HepG2 (cell line): ENCODE measurements around the gene EBPL. TPM values are rescaled to one million over a fixed set of nuclear protein-coding genes. Genes with fewer than 3 reads are reported as not detected.

Experiments used
- CBX5 ChIP-seq: sonication (generic); formaldehyde crosslinking; IDR thresholded peaks from 2 replicates; pipeline ENCODE4 v1.4.0; 2020; ENCODE audit warnings: missing genetic modification reagents, borderline replicate concordance
- HNF4G ChIP-seq, 2 experiments: sonication (generic) in 1 of 2; formaldehyde crosslinking in 1 of 2; IDR thresholded peaks; 2 replicates each; pipeline versions ENCODE4 v1.4.0 to v1.6.1; 2011 to 2020; ENCODE audit warnings: borderline replicate concordance in 2 of 2, low read depth in 2 of 2, mild to moderate bottlenecking in 2 of 2, low read length in 1 of 2, missing genetic modification reagents in 1 of 2, moderate library complexity in 1 of 2
- PHF21A ChIP-seq: sonication (generic); formaldehyde crosslinking; IDR thresholded peaks from 2 replicates; pipeline ENCODE4 v1.5.0; 2020; ENCODE audit warnings: mild to moderate bottlenecking, missing genetic modification reagents
- SRSF4 ChIP-seq: fragments of 200-400 bp; formaldehyde crosslinking; IDR thresholded peaks from one replicate; pipeline ENCODE4 v1.6.1; 2018; ENCODE audit warnings: mild to moderate bottlenecking, low read depth, low read length, moderate library complexity; ENCODE audit not compliant: poor library complexity, severe bottlenecking
- ZMYM4 ChIP-seq: sonication (generic); formaldehyde crosslinking; IDR thresholded peaks from 2 replicates; pipeline ENCODE4 v1.8.1; 2023; ENCODE audit warnings: mild to moderate bottlenecking, missing genetic modification reagents
- ZNF350 ChIP-seq: sonication (generic); formaldehyde crosslinking; IDR thresholded peaks from 2 replicates; pipeline ENCODE4 v1.4.0; 2020; ENCODE audit warnings: mild to moderate bottlenecking, low read depth, missing genetic modification reagents, borderline replicate concordance
- ZNF747 ChIP-seq: sonication (generic); formaldehyde crosslinking; IDR thresholded peaks from 2 replicates; pipeline ENCODE4 v1.8.1; 2023; ENCODE audit warnings: missing genetic modification reagents, mild to moderate bottlenecking, borderline replicate concordance
- ZNF891 ChIP-seq: sonication (generic); formaldehyde crosslinking; IDR thresholded peaks from 2 replicates; pipeline ENCODE4 v1.5.0; 2020; ENCODE audit warnings: mild to moderate bottlenecking, missing genetic modification reagents
- ZSCAN9 ChIP-seq: IDR thresholded peaks from 2 replicates; pipeline ENCODE4 v1.6.1; 2016; ENCODE audit warnings: borderline replicate concordance
- polyA plus RNA-seq, 8 experiments: library from polyadenylated mRNA; depleted of rRNA in 3 of 8; stranded (reverse) in 7 of 8; unstranded in 1 of 8; fragments of >200 nt; fragmentation: Illumina TruSeq in 4 of 8; extraction: Trizol in 4 of 8; gene quantifications; 2 replicates each; pipeline versions ENCODE4 v1.2.1 to v1.2.3, GENCODE V29; 2011 to 2016; ENCODE audit warnings: low read depth in 4 of 8, missing spikeins in 1 of 8, mixed read lengths in 1 of 8; ENCODE audit not compliant: insufficient read depth in 1 of 8
- total RNA-seq, 5 experiments: library from RNA; depleted of rRNA; stranded (reverse); fragments of >200 nt; fragmentation: Illumina TruSeq; extraction: Trizol; gene quantifications; 2 replicates each; pipeline ENCODE4 v1.2.3, GENCODE V29; 2016; ENCODE audit warnings: low read depth in 1 of 5
- TF ChIP-seq, protein P1 (sequence below): sonication (generic); formaldehyde crosslinking; IDR thresholded peaks from 2 replicates; pipeline ENCODE4 v1.4.0; 2020; ENCODE audit warnings: missing genetic modification reagents
- TF ChIP-seq, protein P2 (sequence below): IDR thresholded peaks from 2 replicates; pipeline ENCODE4 v1.6.1; 2012; ENCODE audit warnings: low read depth, low read length, improper control_type of control experiment
- TF ChIP-seq, protein P3 (sequence below): sonication (generic); formaldehyde crosslinking; IDR thresholded peaks from 2 replicates; pipeline ENCODE4 v1.4.0; 2020; ENCODE audit warnings: missing genetic modification reagents
- TF ChIP-seq, protein P4 (sequence below): IDR thresholded peaks from 2 replicates; pipeline ENCODE4 v1.4.0; 2020; ENCODE audit warnings: mild to moderate bottlenecking, missing genetic modification reagents
- TF ChIP-seq, protein P5 (sequence below): sonication (generic); formaldehyde crosslinking; IDR thresholded peaks from 2 replicates; pipeline ENCODE4 v1.5.0; 2020; ENCODE audit warnings: missing genetic modification reagents, mild to moderate bottlenecking, borderline replicate concordance

Gene EBPL
- total and polyA plus RNA-seq, 2 of the 13 experiments (the other 11 are each of a cell fraction or from before 2014, with no cell fraction given), result 96.5 to 152 TPM

DNA sequence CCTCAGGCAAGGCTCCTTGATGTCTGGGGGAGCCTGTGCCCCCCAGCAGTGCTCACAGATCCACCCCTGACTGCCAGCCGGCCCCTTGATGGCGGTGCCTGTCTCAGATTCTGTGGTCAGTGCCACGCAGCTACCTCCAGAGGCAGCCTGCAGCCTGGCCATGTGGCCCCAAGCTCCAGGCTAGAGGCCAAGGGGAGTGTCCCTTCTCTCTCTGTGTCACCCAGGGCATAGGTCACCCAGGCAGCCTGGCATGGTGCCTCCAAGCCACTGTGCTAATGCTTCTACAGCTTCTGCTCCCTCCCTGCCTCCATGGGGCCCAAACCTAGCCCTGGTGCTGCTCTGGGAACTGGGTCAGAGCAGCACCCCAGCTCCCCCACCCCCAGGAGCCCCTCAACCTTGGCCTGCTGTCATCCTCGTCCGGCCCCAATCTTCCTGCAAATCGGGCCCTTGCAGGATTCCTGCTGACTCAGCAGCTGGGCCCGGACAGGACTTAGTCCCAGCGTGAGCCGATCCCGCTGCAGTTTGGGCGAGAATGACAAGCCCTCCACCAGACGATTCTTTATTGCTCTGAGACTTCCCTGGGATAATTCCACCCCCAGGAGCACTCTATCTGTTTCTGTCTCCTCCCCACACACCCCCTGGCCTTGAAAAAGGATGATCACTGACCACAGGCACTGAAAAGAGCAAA lies 65.8 kb downstream of the EBPL start (continued):
- TF ChIP-seq, protein P1, sequence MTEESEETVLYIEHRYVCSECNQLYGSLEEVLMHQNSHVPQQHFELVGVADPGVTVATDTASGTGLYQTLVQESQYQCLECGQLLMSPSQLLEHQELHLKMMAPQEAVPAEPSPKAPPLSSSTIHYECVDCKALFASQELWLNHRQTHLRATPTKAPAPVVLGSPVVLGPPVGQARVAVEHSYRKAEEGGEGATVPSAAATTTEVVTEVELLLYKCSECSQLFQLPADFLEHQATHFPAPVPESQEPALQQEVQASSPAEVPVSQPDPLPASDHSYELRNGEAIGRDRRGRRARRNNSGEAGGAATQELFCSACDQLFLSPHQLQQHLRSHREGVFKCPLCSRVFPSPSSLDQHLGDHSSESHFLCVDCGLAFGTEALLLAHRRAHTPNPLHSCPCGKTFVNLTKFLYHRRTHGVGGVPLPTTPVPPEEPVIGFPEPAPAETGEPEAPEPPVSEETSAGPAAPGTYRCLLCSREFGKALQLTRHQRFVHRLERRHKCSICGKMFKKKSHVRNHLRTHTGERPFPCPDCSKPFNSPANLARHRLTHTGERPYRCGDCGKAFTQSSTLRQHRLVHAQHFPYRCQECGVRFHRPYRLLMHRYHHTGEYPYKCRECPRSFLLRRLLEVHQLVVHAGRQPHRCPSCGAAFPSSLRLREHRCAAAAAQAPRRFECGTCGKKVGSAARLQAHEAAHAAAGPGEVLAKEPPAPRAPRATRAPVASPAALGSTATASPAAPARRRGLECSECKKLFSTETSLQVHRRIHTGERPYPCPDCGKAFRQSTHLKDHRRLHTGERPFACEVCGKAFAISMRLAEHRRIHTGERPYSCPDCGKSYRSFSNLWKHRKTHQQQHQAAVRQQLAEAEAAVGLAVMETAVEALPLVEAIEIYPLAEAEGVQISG (CRISPR knock-in tag), result peak; percentile 55; the same call in 1 of the 2 replicates
- TF ChIP-seq ZMYM4 (CRISPR knock-in tag), result peak; percentile 66
- peak; percentile 25; the same call in 1 of the 2 replicates for TF ChIP-seq HNF4G (IDR thresholded peaks at IDR 0.05; ENCODE audit: borderline replicate concordance, low read depth, low read length)
- peak; percentile 51; the same call in 1 of the 2 replicates for TF ChIP-seq HNF4G (CRISPR knock-in tag; IDR thresholded peaks at IDR 0.05; ENCODE audit: borderline replicate concordance, low read depth)
- TF ChIP-seq, protein P2, sequence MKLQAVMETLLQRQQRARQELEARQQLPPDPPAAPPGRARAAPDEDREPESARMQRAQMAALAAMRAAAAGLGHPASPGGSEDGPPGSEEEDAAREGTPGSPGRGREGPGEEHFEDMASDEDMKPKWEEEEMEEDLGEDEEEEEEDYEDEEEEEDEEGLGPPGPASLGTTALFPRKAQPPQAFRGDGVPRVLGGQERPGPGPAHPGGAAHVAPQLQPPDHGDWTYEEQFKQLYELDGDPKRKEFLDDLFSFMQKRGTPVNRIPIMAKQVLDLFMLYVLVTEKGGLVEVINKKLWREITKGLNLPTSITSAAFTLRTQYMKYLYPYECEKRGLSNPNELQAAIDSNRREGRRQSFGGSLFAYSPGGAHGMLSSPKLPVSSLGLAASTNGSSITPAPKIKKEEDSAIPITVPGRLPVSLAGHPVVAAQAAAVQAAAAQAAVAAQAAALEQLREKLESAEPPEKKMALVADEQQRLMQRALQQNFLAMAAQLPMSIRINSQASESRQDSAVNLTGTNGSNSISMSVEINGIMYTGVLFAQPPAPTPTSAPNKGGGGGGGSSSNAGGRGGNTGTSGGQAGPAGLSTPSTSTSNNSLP, result no peak
- TF ChIP-seq CBX5 (CRISPR knock-in tag), result no peak
- TF ChIP-seq SRSF4, result no peak
- 0 out of 2 replicates have a peak, but pooled peaks have one; percentile 22 for TF ChIP-seq ZSCAN9 (CRISPR knock-in tag)
- TF ChIP-seq, protein P3, sequence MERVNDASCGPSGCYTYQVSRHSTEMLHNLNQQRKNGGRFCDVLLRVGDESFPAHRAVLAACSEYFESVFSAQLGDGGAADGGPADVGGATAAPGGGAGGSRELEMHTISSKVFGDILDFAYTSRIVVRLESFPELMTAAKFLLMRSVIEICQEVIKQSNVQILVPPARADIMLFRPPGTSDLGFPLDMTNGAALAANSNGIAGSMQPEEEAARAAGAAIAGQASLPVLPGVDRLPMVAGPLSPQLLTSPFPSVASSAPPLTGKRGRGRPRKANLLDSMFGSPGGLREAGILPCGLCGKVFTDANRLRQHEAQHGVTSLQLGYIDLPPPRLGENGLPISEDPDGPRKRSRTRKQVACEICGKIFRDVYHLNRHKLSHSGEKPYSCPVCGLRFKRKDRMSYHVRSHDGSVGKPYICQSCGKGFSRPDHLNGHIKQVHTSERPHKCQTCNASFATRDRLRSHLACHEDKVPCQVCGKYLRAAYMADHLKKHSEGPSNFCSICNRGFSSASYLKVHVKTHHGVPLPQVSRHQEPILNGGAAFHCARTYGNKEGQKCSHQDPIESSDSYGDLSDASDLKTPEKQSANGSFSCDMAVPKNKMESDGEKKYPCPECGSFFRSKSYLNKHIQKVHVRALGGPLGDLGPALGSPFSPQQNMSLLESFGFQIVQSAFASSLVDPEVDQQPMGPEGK (CRISPR knock-in tag), result peak; percentile 31; the same call in 1 of the 2 replicates
- TF ChIP-seq, protein P4, sequence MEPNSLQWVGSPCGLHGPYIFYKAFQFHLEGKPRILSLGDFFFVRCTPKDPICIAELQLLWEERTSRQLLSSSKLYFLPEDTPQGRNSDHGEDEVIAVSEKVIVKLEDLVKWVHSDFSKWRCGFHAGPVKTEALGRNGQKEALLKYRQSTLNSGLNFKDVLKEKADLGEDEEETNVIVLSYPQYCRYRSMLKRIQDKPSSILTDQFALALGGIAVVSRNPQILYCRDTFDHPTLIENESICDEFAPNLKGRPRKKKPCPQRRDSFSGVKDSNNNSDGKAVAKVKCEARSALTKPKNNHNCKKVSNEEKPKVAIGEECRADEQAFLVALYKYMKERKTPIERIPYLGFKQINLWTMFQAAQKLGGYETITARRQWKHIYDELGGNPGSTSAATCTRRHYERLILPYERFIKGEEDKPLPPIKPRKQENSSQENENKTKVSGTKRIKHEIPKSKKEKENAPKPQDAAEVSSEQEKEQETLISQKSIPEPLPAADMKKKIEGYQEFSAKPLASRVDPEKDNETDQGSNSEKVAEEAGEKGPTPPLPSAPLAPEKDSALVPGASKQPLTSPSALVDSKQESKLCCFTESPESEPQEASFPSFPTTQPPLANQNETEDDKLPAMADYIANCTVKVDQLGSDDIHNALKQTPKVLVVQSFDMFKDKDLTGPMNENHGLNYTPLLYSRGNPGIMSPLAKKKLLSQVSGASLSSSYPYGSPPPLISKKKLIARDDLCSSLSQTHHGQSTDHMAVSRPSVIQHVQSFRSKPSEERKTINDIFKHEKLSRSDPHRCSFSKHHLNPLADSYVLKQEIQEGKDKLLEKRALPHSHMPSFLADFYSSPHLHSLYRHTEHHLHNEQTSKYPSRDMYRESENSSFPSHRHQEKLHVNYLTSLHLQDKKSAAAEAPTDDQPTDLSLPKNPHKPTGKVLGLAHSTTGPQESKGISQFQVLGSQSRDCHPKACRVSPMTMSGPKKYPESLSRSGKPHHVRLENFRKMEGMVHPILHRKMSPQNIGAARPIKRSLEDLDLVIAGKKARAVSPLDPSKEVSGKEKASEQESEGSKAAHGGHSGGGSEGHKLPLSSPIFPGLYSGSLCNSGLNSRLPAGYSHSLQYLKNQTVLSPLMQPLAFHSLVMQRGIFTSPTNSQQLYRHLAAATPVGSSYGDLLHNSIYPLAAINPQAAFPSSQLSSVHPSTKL, result peak; percentile 35; the same call in 1 of the 2 replicates
- TF ChIP-seq ZNF891 (CRISPR knock-in tag), result peak; percentile 84; the same call in 1 of the 2 replicates
- 0 out of 2 replicates have a peak, but pooled peaks have one; percentile 37 for TF ChIP-seq ZNF747 (CRISPR knock-in tag)
- TF ChIP-seq PHF21A (CRISPR knock-in tag), result 0 out of 2 replicates have a peak, but pooled peaks have one; percentile 39
- TF ChIP-seq ZNF350 (CRISPR knock-in tag), result no peak
- TF ChIP-seq, protein P5, sequence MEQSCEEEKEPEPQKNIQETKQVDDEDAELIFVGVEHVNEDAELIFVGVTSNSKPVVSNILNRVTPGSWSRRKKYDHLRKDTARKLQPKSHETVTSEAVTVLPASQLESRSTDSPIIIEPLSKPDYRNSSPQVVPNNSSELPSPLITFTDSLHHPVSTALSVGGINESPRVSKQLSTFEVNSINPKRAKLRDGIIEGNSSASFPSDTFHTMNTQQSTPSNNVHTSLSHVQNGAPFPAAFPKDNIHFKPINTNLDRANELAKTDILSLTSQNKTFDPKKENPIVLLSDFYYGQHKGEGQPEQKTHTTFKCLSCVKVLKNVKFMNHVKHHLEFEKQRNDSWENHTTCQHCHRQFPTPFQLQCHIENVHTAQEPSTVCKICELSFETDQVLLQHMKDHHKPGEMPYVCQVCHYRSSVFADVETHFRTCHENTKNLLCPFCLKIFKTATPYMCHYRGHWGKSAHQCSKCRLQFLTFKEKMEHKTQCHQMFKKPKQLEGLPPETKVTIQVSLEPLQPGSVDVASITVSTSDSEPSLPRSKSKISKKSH, result peak; percentile 80; the same call in 1 of the 2 replicates
